ENCODE measurements around the gene RAPGEF4. TPM values are rescaled to one million over a fixed set of nuclear protein-coding genes. Genes with fewer than 3 reads are reported as not detected.

RAPGEF4 gene
- total and polyA plus RNA-seq, 2 of the 4 experiments (the other 2 are of a cell fraction): 1.7 to 3.2 TPM

- intact Hi-C loops (cut with micrococcal nuclease): no loop called here
- H3K4me1 ChIP-seq (ENCODE audit: control insufficient read depth, insufficient read depth, low read length): no peaks in the 10 kb centered on the region
- CTCF ChIA-PET: no interaction called here
Observed at GRCh38 chr2:172769879-172770278, 34.2 kb downstream of the RAPGEF4 start.

More at GRCh38 chr2:172769879-172770278, 34.2 kb downstream of the RAPGEF4 start:
- Histone ChIP-seq H2BK20ac (ENCODE audit: low read depth, low read length) (no peak overlapping the region), H2AK9ac (replicated peaks; ENCODE audit: low read depth, low read length, poor library complexity) (no peak overlapping the region), H2BK120ac (ENCODE audit: low read depth, low read length) (no peak overlapping the region), H4K8ac (ENCODE audit: low read depth in 2 of 2, low read length in 2 of 2) (no peak overlapping the region), H3K27ac (ENCODE audit: insufficient read depth, low read length) (no peak overlapping the region), H4K5ac (ENCODE audit: low read depth, low read length) (no peak overlapping the region), H4K91ac (ENCODE audit: insufficient read depth, low read depth, low read length) (no peak overlapping the region), H3K4me3 (ENCODE audit: insufficient read depth, low read depth, low read length) (no peak overlapping the region), H3K23ac (ENCODE audit: low read depth, low read length) (no peak overlapping the region), H3K79me1 (ENCODE audit: low read depth in 1 of 2, low read length in 2 of 2) (no peaks in the 10 kb centered on the region), H3K4me2 (ENCODE audit: low read depth, low read length) (no peak overlapping the region), H3K4ac (ENCODE audit: low read depth, low read length) (no peak overlapping the region), H3K9me3 (ENCODE audit: control insufficient read depth, insufficient read depth, low read length) (no peaks in the 10 kb centered on the region), H3K36me3 (ENCODE audit: control insufficient read depth, insufficient read depth, low read length) (no peaks in the 10 kb centered on the region), H3K14ac (replicated peaks; ENCODE audit: low read depth, low read length) (no peak overlapping the region), H3K27me3 (ENCODE audit: control insufficient read depth, insufficient read depth, low read length) (no peaks in the 10 kb centered on the region), H3K18ac (ENCODE audit: low read depth, low read length) (no peak overlapping the region), H2BK15ac (ENCODE audit: low read depth, low read length) (no peak overlapping the region), H3K9me1 (ENCODE audit: insufficient read depth, low read length) (no peaks in the 10 kb centered on the region), H2BK5ac (ENCODE audit: low read depth, low read length, poor library complexity, severe bottlenecking) (no peak overlapping the region), H3K56ac (ENCODE audit: extremely low read depth, insufficient read depth, low read length) (no peak overlapping the region), H2AFZ (replicated peaks; ENCODE audit: low read length, poor library complexity) (no peak overlapping the region), H4K20me1 (ENCODE audit: insufficient read depth, low read length) (no peaks in the 10 kb centered on the region), H2AK5ac (ENCODE audit: low read depth, low read length) (no peak overlapping the region), H3K9ac (ENCODE audit: low read depth, low read length) (no peak overlapping the region)
- dilution Hi-C loops (cut with HindIII; ENCODE audit: low sequenced_read_pairs, unreplicated experiment): no loop called here
- POLR2A ChIA-PET (ENCODE audit: unreplicated experiment): no interaction called here
- no peak for TF ChIP-seq MAZ (IDR thresholded peaks at IDR 0.05; ENCODE audit: borderline replicate concordance, low read depth, low read length)
- TF ChIP-seq USF2 (IDR thresholded peaks at IDR 0.05; ENCODE audit: low read depth, low read length): no peak
- no peak for TF ChIP-seq RCOR1 (IDR thresholded peaks at IDR 0.05; ENCODE audit: insufficient replicate concordance, low read length)
- TF ChIP-seq POLR2A (IDR thresholded peaks at IDR 0.05; ENCODE audit: low read depth, low read length): no peak
- TF ChIP-seq RFX5 (IDR thresholded peaks at IDR 0.05; ENCODE audit: low read depth, low read length): no peak
- TF ChIP-seq NFE2L2 (IDR thresholded peaks at IDR 0.05; ENCODE audit: low read depth, low read length): no peak
- TF ChIP-seq BHLHE40 (IDR thresholded peaks at IDR 0.05; ENCODE audit: low read depth, low read length): no peak
- no peak for TF ChIP-seq CEBPB (IDR thresholded peaks at IDR 0.05; ENCODE audit: low read depth, low read length)
- TF ChIP-seq MAFK (IDR thresholded peaks at IDR 0.05; ENCODE audit: low read depth, low read length): no peak
- ATAC-seq (ENCODE audit: low read depth): no peak
- DNase-seq: no peak
- in situ Hi-C loops (cut with MboI; ENCODE audit: low sequenced_read_pairs): no loop called here
- BruUV-seq (replicated peaks): no TSS peak
- no CpG with 5 or more reads among the region's 1 CpG for WGBS, 2 experiments (ENCODE audit: extremely low coverage in 2 of 2, insufficient read length in 1 of 2)

Measured in IMR-90 (cell line).